ENCODE data around the gene DIP2B. TPM values are rescaled to one million over a fixed set of nuclear protein-coding genes. Genes with fewer than 3 reads are reported as not detected.

Gene DIP2B
- total RNA-seq, 1 donor from 2014 or later: 23.1 TPM

Other genes starting within 250 kb of the DIP2B start
- 117 TPM for gene LIMA1, start 221.5 kb upstream of the DIP2B start, total RNA-seq
- gene FAM186A, start 108.4 kb upstream of the DIP2B start, total RNA-seq: not detected
- gene LARP4, start 104.1 kb upstream of the DIP2B start, total RNA-seq: 43.0 TPM